Tibial nerve (tissue), 4 donors: ENCODE results near the gene TIRAP.

ENCODE experiments used
- EP300 ChIP-seq, 2 donors: sonication (generic); formaldehyde crosslinking; IDR thresholded peaks; one replicate each; pipeline ENCODE4 v1.6.1; 2017; ENCODE audit warnings: antibody characterized with exemption in 2 of 2, mild to moderate bottlenecking in 1 of 2
- POLR2A ChIP-seq, 2 donors: fragments of 450-650 bp; IDR thresholded peaks; one replicate each; pipeline ENCODE4 v1.6.1; 2017; ENCODE audit warnings: antibody characterized with exemption in 2 of 2, mild to moderate bottlenecking in 2 of 2, moderate library complexity in 2 of 2
- TF ChIP-seq, protein P1 (sequence below), 5 experiments: fragments of 200-600 bp in 3 of 5; fragments of 450-650 bp in 2 of 5; sonication (generic) in 3 of 5; IDR thresholded peaks; one replicate each; pipeline ENCODE4 v1.5.1; 2016 to 2019; ENCODE audit warnings: antibody characterized with exemption in 5 of 5, mild to moderate bottlenecking in 3 of 5, moderate library complexity in 2 of 5

GRCh38 chr11:126257764-126258163 is 25.1 kb upstream of the TIRAP start:
- TF ChIP-seq, protein P1, sequence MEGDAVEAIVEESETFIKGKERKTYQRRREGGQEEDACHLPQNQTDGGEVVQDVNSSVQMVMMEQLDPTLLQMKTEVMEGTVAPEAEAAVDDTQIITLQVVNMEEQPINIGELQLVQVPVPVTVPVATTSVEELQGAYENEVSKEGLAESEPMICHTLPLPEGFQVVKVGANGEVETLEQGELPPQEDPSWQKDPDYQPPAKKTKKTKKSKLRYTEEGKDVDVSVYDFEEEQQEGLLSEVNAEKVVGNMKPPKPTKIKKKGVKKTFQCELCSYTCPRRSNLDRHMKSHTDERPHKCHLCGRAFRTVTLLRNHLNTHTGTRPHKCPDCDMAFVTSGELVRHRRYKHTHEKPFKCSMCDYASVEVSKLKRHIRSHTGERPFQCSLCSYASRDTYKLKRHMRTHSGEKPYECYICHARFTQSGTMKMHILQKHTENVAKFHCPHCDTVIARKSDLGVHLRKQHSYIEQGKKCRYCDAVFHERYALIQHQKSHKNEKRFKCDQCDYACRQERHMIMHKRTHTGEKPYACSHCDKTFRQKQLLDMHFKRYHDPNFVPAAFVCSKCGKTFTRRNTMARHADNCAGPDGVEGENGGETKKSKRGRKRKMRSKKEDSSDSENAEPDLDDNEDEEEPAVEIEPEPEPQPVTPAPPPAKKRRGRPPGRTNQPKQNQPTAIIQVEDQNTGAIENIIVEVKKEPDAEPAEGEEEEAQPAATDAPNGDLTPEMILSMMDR (IDR thresholded peaks at IDR 0.05), result no peak
- no peak for TF ChIP-seq POLR2A (IDR thresholded peaks at IDR 0.05)
- no peak for TF ChIP-seq EP300 (IDR thresholded peaks at IDR 0.05)
